Mesendoderm (in vitro differentiated cells): ENCODE measurements around the gene TCF4.

Source experiments
- DNase-seq: peaks from one replicate; pipeline ENCODE4 v3.0.0; 2013
- H2AK5ac ChIP-seq: 2 replicates; pipeline ENCODE4 v1.6.1; 2013; ENCODE audit warnings: low read length, inconsistent platforms
- H2BK120ac ChIP-seq: 2 replicates; pipeline ENCODE4 v1.6.1; 2013; ENCODE audit warnings: low read depth, mild to moderate bottlenecking, low read length, moderate library complexity, mixed read lengths
- H2BK15ac ChIP-seq: replicated peaks from 2 replicates; pipeline ENCODE4 v1.6.1; 2013; ENCODE audit warnings: low read depth, mild to moderate bottlenecking, moderate library complexity
- H2BK5ac ChIP-seq: 2 replicates; pipeline ENCODE4 v1.6.1; 2013; ENCODE audit warnings: low read length, inconsistent platforms
- H3K18ac ChIP-seq: 2 replicates; pipeline ENCODE4 v1.6.1; 2013; ENCODE audit warnings: mild to moderate bottlenecking, low read length, mixed read lengths
- H3K23ac ChIP-seq: one replicate; pipeline ENCODE4 v1.6.1; 2013; ENCODE audit warnings: low read length
- H3K27ac ChIP-seq: 2 replicates; pipeline ENCODE4 v1.5.1; 2013; ENCODE audit warnings: low read depth, mild to moderate bottlenecking, inconsistent platforms, low read length, moderate library complexity
- H3K27me3 ChIP-seq: 2 replicates; pipeline ENCODE4 v1.6.1; 2013; ENCODE audit warnings: low read length, control low read depth, mild to moderate bottlenecking, inconsistent platforms; ENCODE audit not compliant: insufficient read depth, poor library complexity
- H3K36me3 ChIP-seq: 2 replicates; pipeline ENCODE4 v1.6.1; 2013; ENCODE audit warnings: low read length, inconsistent platforms; ENCODE audit not compliant: control insufficient read depth, insufficient read depth
- H3K4ac ChIP-seq: one replicate; pipeline ENCODE4 v1.6.1; 2013; ENCODE audit warnings: low read depth, mild to moderate bottlenecking, low read length, moderate library complexity
- H3K4me1 ChIP-seq: 2 replicates; pipeline ENCODE4 v1.6.1; 2013; ENCODE audit warnings: low read depth, low read length, inconsistent platforms; ENCODE audit not compliant: control insufficient read depth
- H3K4me2 ChIP-seq: 2 replicates; pipeline ENCODE4 v1.6.1; 2013; ENCODE audit warnings: low read length
- H3K4me3 ChIP-seq: 2 replicates; pipeline ENCODE4 v1.5.1; 2013; ENCODE audit warnings: mild to moderate bottlenecking, low read length
- H3K56ac ChIP-seq: one replicate; pipeline ENCODE4 v1.6.1; 2013; ENCODE audit warnings: low read length
- H3K79me1 ChIP-seq: 2 replicates; pipeline ENCODE4 v1.6.1; 2013; ENCODE audit warnings: low read length, inconsistent platforms
- H3K79me2 ChIP-seq: 2 replicates; pipeline ENCODE4 v1.6.1; 2013; ENCODE audit warnings: mild to moderate bottlenecking, low read length; ENCODE audit not compliant: control insufficient read depth, insufficient read depth
- H3K9ac ChIP-seq: 2 replicates; pipeline ENCODE4 v1.6.1; 2013; ENCODE audit warnings: low read length, inconsistent platforms
- H4K5ac ChIP-seq: one replicate; pipeline ENCODE4 v1.6.1; 2013; ENCODE audit warnings: low read length
- H4K8ac ChIP-seq: one replicate; pipeline ENCODE4 v1.6.1; 2013; ENCODE audit warnings: low read depth, mild to moderate bottlenecking, control low read depth, low read length, moderate library complexity
- WGBS: extraction: QIAGEN DNeasy Blood & Tissue Kit; methylation state at CpG from one replicate; pipeline ENCODE4 v1.1.7; 2013; ENCODE audit warnings: low lambda C conversion rate, missing lambda C conversion rate; ENCODE audit not compliant: insufficient coverage; ENCODE audit errors: extremely low coverage; 5-methylcytosine and 5-hydroxymethylcytosine counted together

Gene TCF4

GRCh38 chr18:55419947-55420664 lies 167.9 kb downstream of the TCF4 start:
- no peaks in the 10 kb centered on the region for H3K36me3 ChIP-seq
- H3K27me3 ChIP-seq: no peaks in the 10 kb centered on the region
- no peak overlapping the region for H2BK5ac ChIP-seq
- WGBS: no CpG with 5 or more reads among the region's 7 CpGs
- no peak overlapping the region for H3K23ac ChIP-seq
- H3K79me1 ChIP-seq: peaks cover 2% of the 10 kb centered on the region
- H2BK120ac ChIP-seq: no peak overlapping the region
- peaks cover 20% of the 10 kb centered on the region for H3K79me2 ChIP-seq
- H3K56ac ChIP-seq: peak overlapping the region; percentile 40
- no peak overlapping the region for H3K4me3 ChIP-seq
- peak overlapping the region; percentile 55 for H3K27ac ChIP-seq
- H4K8ac ChIP-seq: no peak overlapping the region
- H3K4ac ChIP-seq: no peak overlapping the region
- H3K4me1 ChIP-seq: peaks cover 15% of the 10 kb centered on the region
- H2BK15ac ChIP-seq: no peak overlapping the region
- H4K5ac ChIP-seq: no peak overlapping the region
- DNase-seq: peak; percentile 43
- H3K18ac ChIP-seq: peak overlapping the region; percentile 75
- no peak overlapping the region for H2AK5ac ChIP-seq
- no peak overlapping the region for H3K4me2 ChIP-seq
- no peak overlapping the region for H3K9ac ChIP-seq

DNA sequence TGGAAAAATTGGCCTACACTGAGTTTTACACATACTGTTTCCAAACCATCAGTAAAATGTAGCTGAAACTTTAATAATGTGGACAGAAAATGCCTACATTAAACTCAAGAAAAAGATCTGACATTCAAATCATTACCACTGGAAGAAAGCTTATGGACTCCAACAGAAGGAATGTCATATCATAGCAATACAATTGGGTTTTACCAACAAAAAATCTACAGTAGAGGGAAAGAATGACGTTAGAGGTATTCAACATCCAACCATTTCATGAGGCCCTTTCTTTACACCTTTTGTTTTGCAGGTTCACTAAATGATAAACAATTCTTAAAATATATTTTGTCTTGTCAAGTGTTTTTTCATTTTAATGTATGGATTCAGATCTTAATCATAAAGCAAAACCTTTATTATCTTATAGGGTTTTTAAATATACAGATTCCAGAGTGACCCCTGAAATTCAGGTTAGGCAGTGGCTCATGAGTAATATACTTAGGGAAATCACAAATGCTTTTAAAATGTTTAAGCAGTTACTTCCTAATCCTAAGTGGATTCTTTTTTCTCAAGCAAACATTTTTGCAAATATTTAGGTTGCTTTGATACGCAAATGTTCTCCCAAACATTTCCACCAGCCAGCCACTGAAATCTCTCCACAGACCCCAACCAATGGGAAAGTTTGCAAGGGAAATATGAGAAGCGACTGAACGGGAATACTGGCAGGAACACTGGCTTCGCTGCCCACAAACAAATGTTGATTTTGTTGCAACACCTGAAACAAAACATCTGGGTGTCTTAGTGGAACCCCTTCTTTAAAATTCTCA lies 168.7 kb downstream of the TCF4 start:
- no peak overlapping the region for H3K4me2 ChIP-seq
- H3K4ac ChIP-seq: no peak overlapping the region
- H3K79me2 ChIP-seq: peaks cover 23% of the 10 kb centered on the region
- H3K9ac ChIP-seq: no peak overlapping the region
- H3K56ac ChIP-seq: no peak overlapping the region
- H2AK5ac ChIP-seq: no peak overlapping the region
- H3K27me3 ChIP-seq: no peaks in the 10 kb centered on the region
- H3K36me3 ChIP-seq: no peaks in the 10 kb centered on the region
- no peak overlapping the region for H3K23ac ChIP-seq
- peaks cover 15% of the 10 kb centered on the region for H3K4me1 ChIP-seq
- no CpG with 5 or more reads among the region's 5 CpGs for WGBS
- no peak overlapping the region for H3K4me3 ChIP-seq
- H3K79me1 ChIP-seq: peaks cover 3% of the 10 kb centered on the region
- peak overlapping the region; percentile 55 for H3K27ac ChIP-seq
- H2BK15ac ChIP-seq: no peak overlapping the region
- no peak for DNase-seq
- no peak overlapping the region for H4K5ac ChIP-seq
- no peak overlapping the region for H2BK5ac ChIP-seq
- no peak overlapping the region for H2BK120ac ChIP-seq
- H4K8ac ChIP-seq: no peak overlapping the region
- peak overlapping the region; percentile 75 for H3K18ac ChIP-seq

DNA sequence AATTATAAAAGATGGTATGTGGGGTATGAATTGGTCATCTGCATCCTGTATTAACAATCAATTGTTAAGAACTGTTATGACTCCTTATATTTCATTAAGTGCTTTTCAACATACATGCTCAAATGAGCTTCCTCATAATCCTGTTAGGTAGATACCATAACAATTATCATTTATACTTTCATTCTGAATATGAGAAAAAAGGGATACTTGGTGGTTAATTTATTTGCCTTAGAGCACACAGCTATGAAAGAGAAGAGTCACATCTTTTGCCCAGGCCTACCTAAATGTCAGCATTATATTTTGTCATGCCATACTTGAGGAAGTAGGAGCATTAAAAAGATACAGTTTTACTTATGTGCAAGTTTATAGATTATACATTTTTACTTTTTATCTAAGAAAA lies 169.6 kb downstream of the TCF4 start:
- H3K18ac ChIP-seq: no peak overlapping the region
- peaks cover 2% of the 10 kb centered on the region for H3K79me1 ChIP-seq
- no peak overlapping the region for H3K4me3 ChIP-seq
- H2BK5ac ChIP-seq: no peak overlapping the region
- no peak overlapping the region for H3K4ac ChIP-seq
- H3K56ac ChIP-seq: no peak overlapping the region
- H3K9ac ChIP-seq: no peak overlapping the region
- H2AK5ac ChIP-seq: no peak overlapping the region
- no peak overlapping the region for H2BK15ac ChIP-seq
- no peak overlapping the region for H3K27ac ChIP-seq
- H4K5ac ChIP-seq: no peak overlapping the region
- peaks cover 13% of the 10 kb centered on the region for H3K4me1 ChIP-seq
- H4K8ac ChIP-seq: no peak overlapping the region
- no peaks in the 10 kb centered on the region for H3K27me3 ChIP-seq
- no peaks in the 10 kb centered on the region for H3K36me3 ChIP-seq
- DNase-seq: no peak
- no peak overlapping the region for H3K4me2 ChIP-seq
- no peak overlapping the region for H2BK120ac ChIP-seq
- peaks cover 18% of the 10 kb centered on the region for H3K79me2 ChIP-seq
- H3K23ac ChIP-seq: no peak overlapping the region

DNA sequence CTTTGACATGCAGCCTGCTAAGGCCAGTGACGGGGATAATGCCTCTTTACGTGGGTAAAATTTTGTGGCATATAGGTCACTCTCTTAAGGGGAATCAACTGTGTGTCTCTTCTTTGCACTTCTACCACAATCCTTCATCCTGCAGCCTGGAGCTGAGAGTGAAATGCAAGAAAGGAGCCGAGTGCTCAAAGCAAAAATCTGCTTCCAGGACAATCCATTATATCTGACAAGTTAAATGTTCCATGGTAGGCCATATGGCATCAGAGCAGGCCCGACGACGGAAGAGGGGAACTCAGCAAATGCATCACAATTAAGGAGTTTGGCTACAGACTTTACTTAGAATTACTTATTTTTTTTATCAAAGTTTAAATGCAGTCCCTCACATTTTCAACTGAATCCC lies 171.2 kb downstream of the TCF4 start:
- Histone ChIP-seq H4K5ac (no peak overlapping the region), H2BK120ac (no peak overlapping the region), H3K4me1 (peaks cover 9% of the 10 kb centered on the region), H3K36me3 (no peaks in the 10 kb centered on the region), H4K8ac (no peak overlapping the region), H3K79me1 (peaks cover 7% of the 10 kb centered on the region), H3K27me3 (no peaks in the 10 kb centered on the region), H3K23ac (no peak overlapping the region), H3K9ac (no peak overlapping the region), H3K27ac (no peak overlapping the region), H3K79me2 (peaks cover 22% of the 10 kb centered on the region), H2AK5ac (no peak overlapping the region), H3K4ac (no peak overlapping the region), H3K56ac (no peak overlapping the region), H3K4me3 (no peak overlapping the region), H2BK15ac (peak overlapping the region; percentile 19), H3K18ac (peak overlapping the region; percentile 39), H3K4me2 (no peak overlapping the region), H2BK5ac (no peak overlapping the region)
- DNase-seq: no peak
- WGBS: no CpG with 5 or more reads among the region's 6 CpGs

DNA sequence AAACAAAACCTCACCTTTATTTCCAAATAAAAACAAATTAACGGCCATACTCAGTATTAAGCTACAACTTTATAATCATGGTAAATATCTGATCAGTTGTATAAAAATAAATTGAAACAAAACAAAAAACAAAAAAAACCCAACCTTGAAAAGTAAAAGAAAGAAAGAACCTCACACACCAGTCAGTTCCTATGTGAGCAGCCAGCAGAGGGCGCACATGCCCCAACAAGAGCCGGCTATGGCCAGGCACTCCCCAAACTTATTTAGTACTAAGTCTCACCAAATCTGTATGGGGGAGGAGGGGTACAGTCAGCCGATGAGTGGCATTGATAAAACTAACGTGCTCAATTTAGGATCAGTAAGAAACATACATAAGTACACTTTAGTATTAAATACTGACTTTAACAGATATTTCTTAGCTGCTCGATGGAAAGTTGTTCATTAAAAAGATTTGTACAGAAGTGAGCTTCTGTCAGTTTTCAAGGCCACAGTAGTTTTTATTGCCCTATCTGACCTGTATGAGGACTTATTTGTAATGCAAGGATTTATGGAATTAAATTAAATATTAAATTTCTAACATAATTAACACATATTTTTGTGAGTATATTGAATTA lies 172.6 kb downstream of the TCF4 start:
- Histone ChIP-seq H2BK5ac (no peak overlapping the region), H3K4ac (no peak overlapping the region), H2BK120ac (no peak overlapping the region), H3K56ac (no peak overlapping the region), H3K27ac (no peak overlapping the region), H4K5ac (no peak overlapping the region), H2BK15ac (no peak overlapping the region), H3K9ac (no peak overlapping the region), H3K4me2 (no peak overlapping the region), H4K8ac (no peak overlapping the region), H3K79me1 (peaks cover 7% of the 10 kb centered on the region), H2AK5ac (no peak overlapping the region), H3K4me1 (peaks cover 7% of the 10 kb centered on the region), H3K36me3 (no peaks in the 10 kb centered on the region), H3K27me3 (no peaks in the 10 kb centered on the region), H3K23ac (no peak overlapping the region), H3K18ac (no peak overlapping the region), H3K79me2 (peaks cover 25% of the 10 kb centered on the region), H3K4me3 (no peak overlapping the region)
- peak; percentile 84 for DNase-seq
- 100% methylated on average over 1 of the region's 6 CpGs for WGBS
